C1 segment of cervical spinal cord (tissue), 14 donors: ENCODE results near the gene NKX2-4.
"Not testable (repeated sequence)": the region's sequence is repeated elsewhere in the genome, so short reads cannot be mapped to it uniquely, and the experiment has no call there.

Experiments used
- DNase-seq, 14 donors: peaks; one replicate each; lab custom pipeline; 2025; lab: John Stamatoyannopoulos, UW

The NKX2-4 gene

DNA sequence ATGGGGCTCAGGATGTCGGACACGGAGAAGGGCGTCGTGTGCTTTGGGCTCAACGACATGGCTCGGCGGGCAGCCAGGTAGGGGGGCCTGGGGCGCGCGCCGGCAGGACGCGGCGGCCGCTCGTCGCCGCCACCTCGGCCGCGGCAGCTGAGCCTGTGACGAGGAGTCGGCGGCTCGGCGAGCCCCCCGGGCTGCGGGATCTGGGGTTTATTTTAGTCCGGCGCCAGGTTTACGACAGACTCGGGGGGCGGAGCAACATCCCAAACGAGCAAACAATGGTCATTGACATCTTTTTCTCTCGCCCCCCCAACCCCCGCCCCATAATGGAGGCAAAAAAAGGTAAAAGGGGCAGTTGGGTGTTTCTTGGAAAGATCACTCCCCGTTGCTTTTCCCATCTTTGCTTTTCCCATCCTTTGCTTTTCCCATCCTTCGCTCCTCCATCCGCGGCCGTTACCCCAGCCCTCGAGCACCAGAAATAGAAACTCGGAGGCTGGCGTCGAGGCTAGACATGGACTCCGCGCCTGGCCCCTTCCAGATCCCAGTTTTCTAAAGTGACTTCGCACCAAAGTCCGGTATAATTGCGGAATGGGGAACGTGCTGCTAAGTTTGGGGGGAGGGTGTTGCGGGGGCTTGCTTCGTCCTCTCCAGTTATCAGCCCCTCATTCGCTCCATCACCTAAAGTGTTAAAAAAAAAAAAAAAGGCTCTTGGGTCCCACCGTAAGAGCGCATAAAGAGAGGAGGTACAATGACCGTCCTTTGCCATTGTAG is at the start of gene NKX2-4:
Gene NKX2-4 (minus strand): TSS at position 186 of the 768 bp plus-strand sequence. CDS start 127 bp downstream, at position 59.
- no peak for DNase-seq

DNA sequence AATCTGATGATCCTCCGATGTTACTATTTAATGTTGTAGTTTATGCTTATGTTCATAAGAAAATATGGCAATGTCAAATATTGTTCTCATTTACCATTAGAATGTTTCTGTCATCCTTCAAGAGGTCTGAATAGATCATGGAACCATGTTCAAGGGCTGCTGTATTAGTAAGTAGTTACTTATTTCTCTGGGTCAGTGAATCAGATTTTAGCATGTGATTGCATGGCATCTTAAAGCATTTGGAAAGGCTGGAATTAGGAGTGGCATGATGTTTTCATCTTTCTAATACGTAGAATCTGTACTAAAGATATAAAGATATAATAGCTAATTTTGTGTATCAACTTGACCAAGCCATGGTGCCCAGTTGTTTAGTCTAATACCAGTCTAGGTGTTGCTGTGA is 40.5 kb upstream of the NKX2-4 start:
- no peak for DNase-seq

DNA sequence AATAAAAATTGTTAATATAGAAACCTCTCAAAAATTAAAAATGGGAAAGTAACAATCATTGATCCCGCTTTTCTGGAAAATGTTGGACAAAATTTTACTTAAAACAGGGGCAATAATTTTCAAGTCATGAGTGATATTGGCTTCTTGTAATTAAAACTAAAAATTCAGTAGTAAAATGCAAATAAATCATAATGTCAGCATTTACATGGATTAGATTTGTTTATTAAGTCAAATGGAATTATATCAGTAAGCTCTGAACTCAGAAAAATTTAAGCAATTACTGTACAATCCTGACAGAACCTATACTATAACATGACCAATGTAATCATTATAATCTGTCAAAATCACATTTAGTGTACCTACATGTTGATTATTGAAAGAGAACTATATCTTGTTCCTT is 39.9 kb upstream of the NKX2-4 start:
- no peak for DNase-seq

DNA sequence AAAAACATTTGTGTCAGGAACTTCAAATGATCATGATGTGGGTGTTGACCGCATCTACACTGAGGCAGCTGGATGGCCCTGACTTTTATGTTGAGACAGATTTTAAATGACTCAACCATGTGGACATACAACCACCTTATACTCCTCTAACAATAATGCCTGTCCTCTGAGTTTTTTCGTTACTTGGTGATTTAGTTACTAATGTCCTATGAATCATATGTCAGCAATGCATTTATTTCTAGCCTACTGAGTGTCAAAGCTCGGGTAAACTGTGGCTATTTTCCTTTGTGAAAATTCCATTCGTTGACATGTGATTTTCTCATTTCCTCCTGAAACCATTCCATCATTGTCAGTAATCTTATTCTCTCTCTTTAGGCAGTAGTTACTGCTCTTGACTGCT is 38.9 kb upstream of the NKX2-4 start:
- no peak for DNase-seq

DNA sequence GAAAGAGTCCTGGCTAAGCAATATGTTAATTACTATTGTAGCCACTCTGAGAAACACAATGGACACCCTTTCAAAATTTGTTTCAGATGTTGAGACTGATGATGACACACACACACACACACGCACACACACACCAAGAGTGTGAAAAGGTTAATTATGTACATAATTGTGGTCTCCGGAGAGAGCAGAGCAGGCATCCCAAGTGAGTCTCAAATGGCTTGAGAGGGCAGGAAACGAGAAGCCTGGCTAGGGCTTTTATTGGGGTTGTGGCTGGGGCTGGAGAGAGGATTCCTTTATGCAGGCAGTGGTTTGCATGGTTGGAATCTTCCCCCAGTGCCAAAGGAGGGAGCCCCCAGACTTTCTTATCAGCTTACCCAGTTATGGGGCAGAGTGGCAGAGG is 38.2 kb upstream of the NKX2-4 start:
- DNase-seq: no peak

DNA sequence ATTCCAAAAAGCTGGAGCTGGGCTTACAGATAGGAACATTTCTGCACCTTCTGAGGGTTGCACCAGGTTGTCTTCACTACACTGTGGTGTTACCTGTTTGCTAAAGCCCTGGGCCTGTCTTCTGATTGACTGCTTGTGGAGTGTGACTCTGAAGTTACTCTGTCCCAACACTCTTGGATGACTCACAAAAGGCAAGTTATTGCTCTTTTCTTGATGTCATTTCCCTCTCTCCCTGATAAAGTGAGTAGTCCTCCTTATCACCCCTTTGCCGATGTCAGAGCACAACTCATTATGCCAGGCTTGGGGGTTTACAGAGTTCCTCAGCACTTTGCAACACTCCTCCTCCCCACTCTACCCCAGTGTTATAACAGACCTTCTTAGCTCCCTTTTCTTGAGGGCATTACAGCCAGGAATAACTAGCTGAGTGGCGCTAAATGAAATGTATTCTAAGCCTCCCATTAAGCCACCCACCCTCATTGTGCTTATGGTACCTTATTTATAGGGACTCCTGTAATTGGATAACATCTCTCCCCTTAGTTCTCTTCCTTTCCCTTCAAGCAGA is 36.1 kb upstream of the NKX2-4 start:
- no peak for DNase-seq

DNA sequence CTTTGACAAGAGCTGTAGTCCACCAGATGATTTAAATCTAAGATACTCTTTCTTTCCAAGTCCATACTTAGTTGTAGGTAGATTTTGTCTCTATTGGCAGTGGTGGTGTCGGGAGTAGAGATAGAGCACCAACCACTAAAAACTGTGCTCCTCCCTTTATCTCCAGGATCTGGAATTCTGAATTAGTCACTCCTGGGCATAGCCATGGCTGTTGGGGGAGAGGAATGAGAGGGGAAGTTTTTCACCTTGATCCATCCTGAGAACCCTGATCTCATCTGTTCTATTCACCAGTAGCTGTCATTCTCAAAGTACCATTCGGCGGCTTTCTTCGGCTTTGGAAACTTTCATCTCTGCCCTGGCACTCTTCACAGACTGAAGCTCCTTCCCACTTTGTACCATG is 35.6 kb upstream of the NKX2-4 start:
- DNase-seq: no peak

DNA sequence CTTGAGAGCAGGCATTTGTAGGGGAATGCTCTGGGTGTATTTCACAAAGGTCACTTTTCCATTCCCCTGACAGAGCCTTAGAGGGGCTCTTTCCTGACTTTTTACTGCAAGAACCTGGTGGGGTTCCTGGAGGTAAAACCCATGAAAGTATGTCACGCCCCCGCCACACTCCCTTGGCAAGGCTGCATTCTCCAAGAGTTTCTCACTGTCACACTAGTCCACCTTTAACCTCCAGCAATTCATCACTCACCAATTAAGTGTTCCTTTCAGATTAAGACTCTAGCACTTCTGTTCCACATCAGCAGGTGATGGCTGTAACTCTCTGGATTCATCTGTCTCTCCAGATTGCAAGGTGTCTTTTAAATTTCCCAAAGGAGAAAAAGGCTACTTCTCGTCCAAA is 32.7 kb upstream of the NKX2-4 start:
- no peak for DNase-seq

DNA sequence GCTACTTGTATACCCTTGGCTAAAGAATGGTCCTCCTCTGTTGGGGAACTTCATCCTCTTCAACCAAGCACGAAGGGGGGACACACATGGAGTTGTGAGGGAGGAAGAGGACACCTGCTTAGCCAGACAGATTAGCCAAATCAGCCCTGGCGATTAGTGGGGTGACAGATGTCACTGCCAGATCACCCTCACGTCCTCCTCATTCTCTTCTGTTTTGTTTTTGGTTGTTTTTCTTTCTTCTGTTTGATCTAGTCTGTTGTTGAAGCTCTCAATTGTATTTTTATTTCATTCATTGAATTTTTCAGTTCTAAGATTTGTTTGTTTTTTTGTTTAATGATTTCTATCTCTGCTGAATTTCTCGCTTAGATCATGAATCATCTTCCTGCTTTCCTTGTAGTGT is 27.5 kb upstream of the NKX2-4 start:
- DNase-seq: no peak

DNA sequence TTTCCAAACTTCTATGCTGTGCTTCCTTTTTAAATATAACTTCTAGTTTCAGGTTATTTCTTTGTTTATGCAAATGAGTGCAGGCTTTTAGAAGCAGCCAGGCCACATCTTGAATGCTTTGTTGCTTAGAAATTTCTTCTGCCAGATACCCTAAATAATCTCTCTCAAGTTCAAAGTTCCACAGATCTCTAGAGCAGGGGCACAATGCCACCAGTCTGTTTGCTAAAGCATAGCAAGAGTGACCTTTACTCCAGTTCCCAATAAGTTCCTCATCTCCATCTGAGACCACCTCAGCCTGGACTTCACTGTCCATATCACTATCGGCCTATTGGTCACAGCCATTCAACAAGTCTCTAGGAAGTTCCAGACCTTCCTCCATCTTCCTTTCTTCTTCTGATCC is 26.4 kb upstream of the NKX2-4 start:
- DNase-seq: not testable (repeated sequence)

DNA sequence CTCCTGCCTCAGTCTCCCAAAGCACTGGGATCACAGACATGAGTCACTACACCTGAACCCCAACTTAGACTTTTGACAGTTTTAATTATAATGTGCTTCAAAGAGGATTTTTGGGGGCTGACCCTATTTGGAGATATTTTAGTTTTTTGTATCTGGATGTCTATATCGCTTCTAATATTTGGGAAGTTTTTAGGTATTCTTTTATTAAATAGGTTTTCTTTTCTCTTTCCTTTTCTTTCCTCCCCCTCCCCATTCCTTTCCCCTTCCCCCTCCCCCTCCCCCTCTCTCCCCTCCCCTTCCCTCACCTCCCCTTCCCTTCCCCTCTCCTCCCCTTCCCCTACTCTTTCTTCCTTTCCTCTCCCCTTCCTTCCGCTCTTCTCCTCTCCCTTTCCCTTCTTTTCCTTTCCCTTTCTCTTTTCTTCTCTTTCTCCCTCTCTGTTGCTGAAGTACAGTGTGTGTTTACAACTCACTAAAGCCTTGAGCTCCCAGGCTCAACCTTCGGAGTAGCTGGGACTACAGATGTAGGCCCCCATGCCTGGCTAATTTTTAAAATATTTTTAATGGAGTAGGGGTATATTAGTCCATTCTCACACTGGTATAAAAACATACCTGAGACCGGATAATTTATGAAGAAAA is 24.4 kb upstream of the NKX2-4 start:
- no peak for DNase-seq

DNA sequence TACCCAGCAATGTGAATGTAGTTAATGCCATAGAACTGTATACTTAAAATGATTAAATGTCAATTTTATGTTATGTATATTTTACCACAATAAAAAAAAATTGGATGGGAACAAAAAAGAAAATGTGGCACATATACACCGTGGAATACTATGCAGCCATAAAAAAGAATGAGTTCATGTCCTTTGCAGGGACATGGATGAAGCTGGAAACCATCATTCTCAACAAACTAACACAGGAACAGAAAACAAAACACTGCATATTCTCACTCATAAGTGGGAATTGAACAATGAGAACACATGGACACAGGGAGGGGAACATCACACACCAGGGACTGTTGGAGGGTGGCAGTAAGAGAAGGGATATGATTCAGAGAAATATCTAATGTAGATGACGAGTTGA is 21.8 kb upstream of the NKX2-4 start:
- not testable (repeated sequence) for DNase-seq

DNA sequence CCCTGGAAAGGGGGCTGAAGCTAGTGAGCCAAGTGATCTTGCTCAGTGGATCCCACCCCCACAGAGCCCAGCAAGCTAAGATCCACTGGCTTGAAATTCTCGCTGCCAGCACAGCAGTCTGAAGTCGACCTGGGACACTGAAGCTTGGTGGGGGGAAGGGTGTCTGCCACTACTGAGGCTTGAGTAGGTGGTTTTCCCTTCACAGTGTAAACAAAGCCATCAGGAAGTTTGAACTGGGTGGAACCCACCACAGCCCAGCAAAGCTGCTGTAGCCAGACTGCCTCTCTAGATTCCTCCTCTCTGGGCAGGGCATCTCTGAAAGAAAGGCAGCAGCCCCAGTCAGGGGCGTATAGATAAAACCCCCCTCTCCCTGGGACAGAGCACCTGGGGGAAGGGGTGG is 16.7 kb upstream of the NKX2-4 start:
- not testable (repeated sequence) for DNase-seq

DNA sequence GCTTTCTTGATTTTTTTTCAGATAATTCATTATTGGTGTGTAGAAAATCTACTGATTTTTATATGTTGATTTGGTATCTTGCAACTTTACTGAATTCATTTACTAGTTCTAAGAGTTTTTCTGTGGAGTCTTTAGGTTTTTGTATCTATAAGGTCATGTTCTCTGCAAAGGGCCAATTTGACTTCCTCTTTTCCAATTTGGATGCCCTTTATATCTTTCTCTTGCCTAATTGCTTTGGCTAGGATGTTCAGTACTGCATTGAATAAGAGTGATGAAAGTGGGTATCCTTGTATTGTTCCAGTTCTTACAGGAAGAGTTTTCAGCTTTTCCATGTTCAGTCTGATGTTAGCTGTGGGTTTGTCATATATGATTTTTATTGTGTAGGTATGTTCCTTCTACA is 14.4 kb upstream of the NKX2-4 start:
- DNase-seq: no peak

DNA sequence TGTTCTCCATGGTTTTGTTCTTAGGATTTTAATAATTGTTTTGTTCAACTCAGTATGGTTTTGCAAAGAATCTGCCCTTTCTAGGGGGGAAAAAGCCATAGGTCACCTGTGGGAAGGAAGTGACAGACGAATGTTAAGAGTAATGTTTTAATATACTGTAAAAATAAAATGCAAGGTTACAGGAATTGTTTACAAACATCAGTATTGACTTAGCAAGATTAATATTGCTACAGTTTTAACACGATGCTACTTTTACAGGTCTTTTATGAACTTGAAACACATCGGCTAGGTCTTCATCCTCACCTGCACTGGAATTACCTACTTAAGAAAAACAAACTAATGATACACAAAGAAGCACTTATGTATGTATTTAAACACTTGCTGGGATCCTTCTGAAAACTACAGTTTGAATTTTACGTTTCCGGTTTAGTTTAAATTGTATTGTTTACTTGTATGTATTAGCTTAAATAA is 1.7 kb upstream of the NKX2-4 start:
- no peak for DNase-seq

DNA sequence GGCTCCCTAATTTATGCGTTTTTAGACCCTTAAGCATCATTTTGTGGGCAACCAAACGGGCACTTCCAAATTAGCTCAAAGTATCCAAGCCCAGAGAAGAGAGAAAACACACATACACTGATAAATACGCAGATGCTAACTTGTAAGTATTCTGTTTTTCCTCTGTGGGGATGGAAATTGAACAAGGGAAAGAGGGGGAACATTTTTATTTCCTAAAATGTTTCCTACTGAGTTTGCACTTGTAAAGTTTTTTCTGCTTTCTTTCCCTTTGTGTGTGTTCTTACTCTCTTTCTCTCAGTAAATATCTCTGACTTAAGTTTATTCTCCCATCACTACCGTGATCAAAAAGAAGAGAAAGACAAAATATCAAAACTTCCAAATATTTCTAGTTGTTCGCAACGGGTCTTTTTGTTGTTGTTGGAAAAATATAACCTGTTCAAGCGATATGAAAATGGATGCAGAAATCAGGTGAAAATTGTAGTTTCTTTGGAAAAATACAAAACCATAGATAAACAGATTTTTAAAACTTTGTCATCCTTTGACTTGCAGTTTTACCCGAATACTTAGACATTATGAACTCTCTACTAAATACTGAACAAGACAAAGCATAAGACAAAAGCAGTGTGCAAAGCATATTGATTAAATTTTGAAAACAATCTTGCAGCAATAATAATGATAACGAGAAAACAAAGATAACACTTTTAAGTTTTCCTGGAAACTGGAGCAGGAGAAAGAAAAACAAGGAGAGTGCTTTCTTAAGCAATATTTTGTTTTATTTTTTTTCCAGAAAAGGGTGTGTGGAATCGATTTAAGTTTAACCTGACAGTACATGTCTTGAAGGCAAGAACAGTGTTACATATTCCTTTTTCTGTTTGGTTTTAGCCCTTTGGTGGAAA is 1.0 kb upstream of the NKX2-4 start:
- DNase-seq: no peak

DNA sequence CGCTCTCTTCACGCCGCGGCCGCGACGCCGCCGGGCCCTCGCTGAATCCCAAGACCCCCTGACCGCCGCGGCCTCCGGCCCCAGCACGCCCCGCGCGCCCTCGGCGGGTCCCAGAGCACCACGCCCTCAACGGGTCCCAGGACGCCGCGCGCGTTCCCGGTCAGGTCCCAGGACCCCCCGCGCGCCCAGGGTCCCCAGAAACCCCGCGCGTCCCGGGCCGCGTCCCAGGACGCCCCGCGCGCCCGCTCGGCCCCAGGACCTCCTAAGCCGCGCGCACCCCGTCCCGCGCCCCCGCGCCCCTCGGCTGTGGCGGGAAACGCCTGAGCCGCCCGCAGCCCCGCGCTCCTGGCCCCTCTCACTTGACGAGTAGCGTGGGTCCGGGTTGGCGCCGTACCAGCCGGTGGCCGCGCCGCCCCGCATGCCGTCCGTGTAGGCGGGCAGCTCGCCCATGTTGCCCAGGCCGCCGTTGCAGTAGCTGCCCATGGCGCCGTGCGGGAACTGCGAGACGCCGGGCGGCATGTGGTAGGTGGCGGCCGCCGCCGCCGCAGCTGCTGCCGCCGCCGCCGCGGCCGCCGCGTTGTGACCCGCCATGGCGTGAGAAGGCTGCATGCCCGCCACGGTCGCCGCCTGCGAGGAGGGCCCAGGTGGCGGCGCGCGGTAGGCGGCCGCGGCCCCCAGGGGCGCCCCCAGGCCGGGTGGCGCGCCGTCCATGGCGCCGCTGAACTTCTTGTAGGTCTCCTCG is 556 bp downstream of the NKX2-4 start:
- DNase-seq: no peak

DNA sequence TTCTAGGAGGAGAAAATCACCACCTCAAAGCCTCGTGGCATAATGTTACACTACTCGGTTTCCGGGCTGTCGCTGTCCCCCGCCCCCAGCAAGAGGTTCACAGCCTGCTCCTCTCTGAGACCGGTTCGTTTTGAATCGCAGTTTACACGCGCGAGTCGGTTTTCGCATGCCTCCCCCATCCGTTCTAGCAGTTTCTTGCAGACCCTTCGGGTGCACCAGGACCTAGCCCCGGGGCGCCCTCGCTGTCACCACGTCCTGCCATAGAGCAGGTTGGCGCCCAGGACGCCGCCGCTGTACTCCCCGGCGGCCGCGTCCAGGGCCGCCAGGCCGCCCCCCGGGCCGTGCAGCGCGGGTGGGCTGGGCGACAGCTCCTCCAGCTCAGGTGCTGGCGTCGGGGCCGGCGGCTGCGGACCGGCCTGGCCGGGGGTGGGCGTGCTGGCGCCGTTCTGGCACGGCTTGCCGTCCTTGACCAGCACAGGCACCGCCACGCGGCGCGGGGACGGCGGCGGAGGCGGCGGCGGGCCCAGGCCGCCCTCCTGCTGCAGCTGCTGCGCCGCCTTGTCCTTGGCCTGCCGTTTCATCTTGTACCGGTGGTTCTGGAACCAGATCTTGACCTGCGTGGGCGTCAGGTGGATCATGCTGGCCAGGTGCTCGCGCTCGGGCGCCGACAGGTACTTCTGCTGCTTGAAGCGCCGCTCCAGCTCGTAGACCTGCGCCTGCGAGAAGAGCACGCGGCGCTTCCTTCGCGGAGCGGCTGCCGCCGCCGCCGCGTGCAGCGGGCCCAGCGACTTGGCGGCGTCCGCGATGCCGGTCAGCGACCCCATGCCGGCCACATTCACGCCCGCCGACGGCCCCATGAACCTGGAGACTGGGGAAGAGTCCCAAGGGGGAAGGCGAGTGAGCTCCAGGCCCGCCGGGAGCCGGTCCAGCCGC is 1.4 kb downstream of the NKX2-4 start:
- no peak for DNase-seq

DNA sequence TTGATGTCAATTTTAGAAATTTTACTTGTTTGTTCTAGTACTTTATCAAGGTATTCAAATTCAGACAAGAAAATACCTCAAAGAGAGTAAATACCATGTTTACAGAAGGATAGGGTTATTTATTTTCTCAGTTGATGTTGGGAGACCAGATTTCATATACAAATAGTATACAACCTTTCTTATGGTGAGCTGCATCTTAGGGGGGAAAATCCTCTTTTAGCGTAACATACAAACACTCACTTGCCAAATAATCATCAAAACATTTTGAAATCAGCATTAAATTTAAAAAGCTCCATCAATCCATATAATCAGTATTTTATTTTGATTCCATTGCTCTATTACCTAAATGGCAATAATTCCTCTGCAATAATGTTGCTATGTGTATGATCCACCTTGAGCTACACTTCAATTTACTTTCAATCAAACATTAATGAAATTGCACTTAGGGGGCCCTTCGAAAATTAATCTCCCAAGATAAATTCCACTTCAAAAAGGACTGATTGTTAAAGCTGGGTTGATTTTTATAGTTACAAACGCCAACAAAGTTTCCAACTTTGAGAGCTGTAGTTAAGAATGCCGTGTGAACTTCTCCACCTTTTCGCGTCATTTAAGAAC is 2.2 kb downstream of the NKX2-4 start:
- no peak for DNase-seq

DNA sequence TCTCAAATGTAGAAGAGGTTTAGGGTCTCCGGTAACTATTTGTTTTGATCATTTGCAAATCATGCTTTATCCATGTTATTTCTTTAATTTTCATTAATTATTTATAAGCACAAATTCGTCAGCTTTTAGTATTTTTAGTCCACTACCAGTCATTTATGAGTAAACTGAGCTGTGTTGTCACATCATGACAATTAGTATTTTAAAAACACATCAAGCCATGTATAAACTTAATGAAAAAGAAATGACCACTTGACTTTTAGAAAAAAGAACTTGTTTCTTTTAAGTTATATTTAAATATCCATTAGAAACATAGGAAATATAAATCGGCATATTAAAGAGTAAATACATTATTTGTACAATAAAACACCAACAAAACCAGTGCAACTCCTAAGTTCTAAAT is 2.8 kb downstream of the NKX2-4 start:
- no peak for DNase-seq
